PC-3 (cell line): ENCODE data around the gene DRC1.

Experiments
- EZH2 ChIP-seq: fragments of 300-600 bp; sonication (generic); IDR thresholded peaks from one replicate; pipeline ENCODE4 v1.6.1; 2017; ENCODE audit warnings: antibody characterized with exemption, mild to moderate bottlenecking, low read length; ENCODE audit not compliant: unreplicated experiment
- EZH2phosphoT487 ChIP-seq: fragments of 300-600 bp; sonication (generic); IDR thresholded peaks from 2 replicates; pipeline ENCODE4 v1.6.1; 2018; ENCODE audit warnings: mild to moderate bottlenecking, antibody characterized with exemption, low read length, borderline replicate concordance
- TF ChIP-seq, protein P1 (sequence below): fragments of 300-600 bp; sonication (generic); conservative IDR thresholded peaks from 2 replicates; pipeline ENCODE4 v1.5.1; 2017; ENCODE audit warnings: antibody characterized with exemption, low read depth, mild to moderate bottlenecking, low read length

DNA sequence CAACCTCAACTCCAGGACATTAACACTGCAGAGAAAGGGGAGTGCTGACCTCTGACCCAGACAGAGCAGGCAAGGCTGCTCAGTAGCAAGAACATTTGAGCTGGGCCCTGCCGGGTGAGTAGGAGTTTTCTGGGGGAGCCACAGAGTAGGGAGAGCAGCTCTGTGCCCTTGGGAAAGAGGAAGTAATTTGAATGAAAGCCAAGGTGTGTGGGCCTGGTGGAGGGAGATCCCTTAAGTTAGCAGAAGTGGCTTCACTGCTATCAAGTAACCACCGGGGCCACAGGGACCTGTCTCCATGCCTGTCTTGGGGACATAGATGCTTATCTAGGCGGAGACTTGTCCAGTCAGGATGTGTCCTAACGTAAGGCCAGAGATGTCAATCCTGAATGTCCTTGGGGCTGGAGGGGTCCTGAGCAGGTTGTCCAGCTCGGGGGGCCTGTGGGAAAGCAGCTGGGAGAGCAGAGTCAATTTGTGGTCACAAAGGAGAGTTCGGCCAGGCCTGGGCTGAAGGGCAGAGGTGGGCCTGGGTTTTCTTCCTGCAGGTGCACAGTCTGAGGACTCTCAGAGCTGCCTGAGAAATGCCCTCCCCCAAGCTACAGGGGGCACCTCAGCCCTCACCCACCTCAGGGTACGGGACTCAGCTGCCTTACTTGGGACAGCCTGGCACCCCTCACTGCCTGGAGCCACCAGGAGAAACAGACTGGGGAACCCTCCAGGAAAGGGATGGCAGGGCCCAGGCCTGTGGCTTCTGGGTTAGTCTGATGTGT lies 91.2 kb downstream of the DRC1 start:
- TF ChIP-seq, protein P1, sequence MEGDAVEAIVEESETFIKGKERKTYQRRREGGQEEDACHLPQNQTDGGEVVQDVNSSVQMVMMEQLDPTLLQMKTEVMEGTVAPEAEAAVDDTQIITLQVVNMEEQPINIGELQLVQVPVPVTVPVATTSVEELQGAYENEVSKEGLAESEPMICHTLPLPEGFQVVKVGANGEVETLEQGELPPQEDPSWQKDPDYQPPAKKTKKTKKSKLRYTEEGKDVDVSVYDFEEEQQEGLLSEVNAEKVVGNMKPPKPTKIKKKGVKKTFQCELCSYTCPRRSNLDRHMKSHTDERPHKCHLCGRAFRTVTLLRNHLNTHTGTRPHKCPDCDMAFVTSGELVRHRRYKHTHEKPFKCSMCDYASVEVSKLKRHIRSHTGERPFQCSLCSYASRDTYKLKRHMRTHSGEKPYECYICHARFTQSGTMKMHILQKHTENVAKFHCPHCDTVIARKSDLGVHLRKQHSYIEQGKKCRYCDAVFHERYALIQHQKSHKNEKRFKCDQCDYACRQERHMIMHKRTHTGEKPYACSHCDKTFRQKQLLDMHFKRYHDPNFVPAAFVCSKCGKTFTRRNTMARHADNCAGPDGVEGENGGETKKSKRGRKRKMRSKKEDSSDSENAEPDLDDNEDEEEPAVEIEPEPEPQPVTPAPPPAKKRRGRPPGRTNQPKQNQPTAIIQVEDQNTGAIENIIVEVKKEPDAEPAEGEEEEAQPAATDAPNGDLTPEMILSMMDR: no peak
- TF ChIP-seq EZH2 (no peak), EZH2phosphoT487 (no peak)
